NCI-H1694 (cell line): ENCODE measurements around the gene ATP13A2.
"Not testable (repeated sequence)": the region's sequence is repeated elsewhere in the genome, so short reads cannot be mapped to it uniquely, and the experiment has no call there.

Experiments used
- DNase-seq: peaks from one replicate; lab custom pipeline; 2025; lab: John Stamatoyannopoulos, UW

The ATP13A2 gene

GRCh38 chr1:16978139-16978538, 33.6 kb downstream of the ATP13A2 start:
- no peak for DNase-seq

DNA sequence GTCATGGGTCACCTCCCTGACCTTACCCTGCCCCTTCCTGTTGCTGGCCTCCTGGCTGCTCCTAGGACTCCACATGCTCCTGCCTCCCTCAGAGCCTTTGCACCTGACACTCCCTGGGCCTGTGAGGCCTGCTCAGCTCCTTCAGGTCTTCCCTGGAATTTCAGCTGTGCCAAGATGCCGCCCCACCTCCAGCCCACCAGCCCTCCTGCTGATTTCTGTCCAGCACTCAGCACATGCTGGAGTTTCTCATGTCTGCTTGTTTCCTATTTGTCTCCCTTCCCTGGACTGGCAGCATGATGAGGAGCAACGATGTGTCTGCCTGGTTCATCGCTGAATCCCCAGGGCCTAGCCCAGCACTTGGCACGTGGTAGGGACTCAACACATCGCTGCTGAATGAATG, 34.4 kb downstream of the ATP13A2 start:
- no peak for DNase-seq

DNA sequence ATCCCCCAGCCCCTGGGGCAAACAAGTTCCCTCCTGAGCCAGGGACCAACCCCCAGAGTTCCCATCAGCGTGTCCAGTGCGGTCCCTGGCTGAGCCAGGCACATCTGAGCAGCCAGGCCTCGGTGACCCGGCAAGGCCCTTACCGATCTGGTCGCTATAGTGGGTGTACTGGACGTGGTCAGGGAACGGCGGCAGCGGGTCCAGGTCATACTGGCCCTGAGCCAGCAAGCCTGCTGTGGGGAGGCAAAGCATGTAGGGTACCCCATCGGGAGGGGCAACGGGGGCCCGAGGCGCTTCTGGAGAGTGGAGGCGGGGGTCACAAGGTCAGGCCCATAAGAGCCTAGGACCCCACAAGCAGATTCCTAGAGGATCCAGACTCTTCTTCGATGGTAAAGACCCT, 34.8 kb downstream of the ATP13A2 start:
- DNase-seq, result no peak

- DNase-seq, result no peak
Measured at GRCh38 chr1:16975838-16976237, 35.9 kb downstream of the ATP13A2 start.

- no peak for DNase-seq
Measured at GRCh38 chr1:16975211-16975610, 36.5 kb downstream of the ATP13A2 start.

DNA sequence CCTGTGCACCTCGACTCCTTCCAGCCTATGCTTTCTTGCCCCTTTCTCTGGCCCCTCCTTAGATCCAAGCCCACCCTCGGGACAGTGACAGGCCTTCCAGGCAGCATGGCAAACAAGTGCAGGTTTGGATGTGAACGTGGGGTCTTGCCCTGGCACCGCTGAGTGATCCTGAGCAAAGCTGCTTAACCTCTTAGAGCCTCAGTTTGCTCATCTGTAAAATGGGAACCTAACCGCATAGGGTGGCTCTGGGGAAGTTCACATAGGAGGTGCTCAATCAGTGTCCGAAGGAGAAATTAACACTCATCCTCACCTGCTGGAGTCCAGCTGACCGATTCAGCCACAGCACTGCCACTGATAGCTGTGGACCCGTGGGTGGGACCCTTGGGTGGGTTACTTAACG, 38.5 kb downstream of the ATP13A2 start:
- no peak for DNase-seq

GRCh38 chr1:16972189-16972895, 39.4 kb downstream of the ATP13A2 start:
- no peak for DNase-seq

DNA sequence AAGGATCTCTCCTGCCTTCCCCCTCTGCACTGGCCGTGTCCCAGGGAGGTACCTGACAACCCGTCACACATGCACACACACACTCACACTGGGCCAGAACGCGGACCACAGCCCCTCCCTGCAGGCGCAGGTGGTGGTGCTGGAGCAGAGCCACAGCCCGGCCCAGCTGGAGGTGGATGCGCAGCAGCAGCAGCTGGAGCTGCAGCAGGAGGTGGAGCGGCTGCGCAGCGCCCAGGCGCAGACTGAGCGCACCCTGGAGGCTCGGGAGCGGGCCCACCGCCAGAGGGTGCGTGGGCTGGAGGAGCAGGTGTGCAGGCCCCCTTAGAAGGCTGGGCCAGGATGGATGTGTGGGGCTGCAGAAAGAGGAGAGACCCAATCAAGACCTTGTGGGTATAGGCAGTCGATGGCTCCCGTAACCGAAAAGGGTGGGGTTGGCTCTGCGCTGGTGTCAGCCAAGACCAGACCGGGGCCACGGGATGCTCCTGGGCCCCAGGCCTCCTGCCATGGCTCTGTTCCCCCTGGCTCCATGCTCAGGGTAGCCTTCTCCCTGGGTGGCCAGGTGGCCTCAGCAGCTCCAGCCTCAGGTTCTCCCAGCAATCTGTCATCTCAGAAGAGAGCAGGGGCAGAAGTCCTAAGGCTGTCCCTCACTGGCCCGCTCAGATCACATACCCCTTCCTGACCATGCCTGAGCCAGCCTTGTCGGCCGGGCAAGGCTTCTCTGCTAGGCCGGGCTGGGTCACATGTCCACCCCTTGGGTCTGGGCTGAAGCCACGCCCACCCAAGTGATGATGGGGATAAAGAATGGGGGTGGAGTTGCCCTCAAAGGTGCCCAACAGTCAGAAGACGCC, 40.2 kb downstream of the ATP13A2 start:
- peak; percentile 35 for DNase-seq

DNA sequence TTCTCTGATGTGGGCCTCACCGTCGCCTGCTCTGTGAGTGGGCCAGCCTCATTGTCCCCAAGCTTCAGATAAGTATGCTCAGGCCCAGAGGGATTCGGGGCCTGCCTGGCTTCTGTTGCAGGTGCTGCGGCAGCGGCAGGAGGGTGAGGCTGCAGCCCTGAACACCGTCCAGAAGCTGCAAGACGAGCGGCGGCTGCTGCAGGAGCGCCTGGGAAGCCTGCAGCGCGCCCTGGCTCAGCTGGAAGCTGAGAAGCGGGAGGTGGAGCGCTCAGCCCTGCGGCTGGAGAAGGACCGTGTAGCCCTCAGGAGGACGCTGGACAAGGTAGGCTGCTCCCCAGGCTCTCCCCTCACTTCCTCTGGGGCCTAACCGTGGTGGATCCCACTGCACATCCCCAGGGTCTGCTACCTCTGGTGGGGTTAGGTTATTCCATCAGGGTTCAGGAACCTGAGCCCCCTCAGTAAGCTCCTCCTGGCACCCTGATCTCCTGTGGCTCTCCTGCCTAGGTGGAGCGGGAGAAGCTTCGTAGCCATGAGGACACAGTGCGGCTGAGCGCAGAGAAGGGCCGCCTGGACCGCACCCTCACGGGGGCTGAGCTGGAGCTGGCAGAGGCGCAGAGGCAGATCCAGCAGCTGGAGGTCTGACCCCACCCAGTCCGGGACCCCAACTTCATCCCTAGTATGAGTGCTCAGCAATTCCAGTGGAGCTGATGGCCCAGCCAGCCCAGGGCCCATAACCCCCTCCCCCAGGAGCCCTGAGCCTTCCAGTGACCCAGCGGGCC, 41.4 kb downstream of the ATP13A2 start:
- DNase-seq, result no peak

- no peak for DNase-seq
Measured at GRCh38 chr1:16969651-16970050, 42.1 kb downstream of the ATP13A2 start.

DNA sequence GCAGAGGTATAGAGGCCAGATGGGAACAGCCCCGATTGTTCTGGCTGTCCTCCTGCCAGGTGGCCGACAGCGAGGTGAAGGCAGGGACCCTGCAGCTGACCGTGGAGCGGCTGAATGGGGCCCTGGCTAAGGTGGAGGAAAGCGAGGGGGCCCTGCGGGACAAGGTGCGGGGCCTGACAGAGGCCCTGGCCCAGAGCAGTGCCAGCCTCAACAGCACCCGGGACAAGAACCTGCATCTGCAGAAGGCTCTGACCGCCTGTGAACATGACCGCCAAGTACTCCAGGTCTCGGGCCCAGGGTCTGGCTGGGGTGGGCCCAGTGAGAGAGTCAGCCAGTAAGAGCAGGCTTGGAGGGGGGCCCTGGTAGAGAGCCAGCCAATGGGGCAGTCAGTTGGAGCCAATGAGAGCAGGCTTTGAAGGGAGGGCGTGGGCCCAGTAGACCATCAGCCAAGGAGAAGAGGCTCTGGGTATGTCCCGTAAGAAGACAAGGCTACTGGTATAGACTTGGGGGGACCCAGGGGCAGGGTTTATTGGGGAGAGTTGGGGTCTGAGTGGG, 42.6 kb downstream of the ATP13A2 start:
- DNase-seq, result no peak

DNA sequence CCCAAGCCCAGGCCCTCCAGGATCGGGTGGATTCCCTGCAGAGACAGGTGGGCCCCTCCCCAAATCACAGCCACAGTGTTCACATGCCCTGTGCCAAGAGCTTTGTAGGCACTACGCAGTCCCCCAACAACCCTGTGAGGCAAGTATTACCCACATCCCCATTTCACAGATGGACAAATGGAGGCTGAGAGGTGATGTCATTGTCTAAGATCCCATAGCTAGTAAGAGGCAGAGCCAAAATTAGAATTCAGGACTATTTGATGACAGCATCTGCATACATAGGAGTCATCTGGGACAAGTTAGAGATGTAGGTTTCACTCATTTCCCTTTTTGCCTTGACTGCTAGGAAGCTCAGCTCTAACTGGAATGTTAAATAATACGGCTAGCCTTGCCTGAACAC, 43.4 kb downstream of the ATP13A2 start:
- no peak for DNase-seq

DNA sequence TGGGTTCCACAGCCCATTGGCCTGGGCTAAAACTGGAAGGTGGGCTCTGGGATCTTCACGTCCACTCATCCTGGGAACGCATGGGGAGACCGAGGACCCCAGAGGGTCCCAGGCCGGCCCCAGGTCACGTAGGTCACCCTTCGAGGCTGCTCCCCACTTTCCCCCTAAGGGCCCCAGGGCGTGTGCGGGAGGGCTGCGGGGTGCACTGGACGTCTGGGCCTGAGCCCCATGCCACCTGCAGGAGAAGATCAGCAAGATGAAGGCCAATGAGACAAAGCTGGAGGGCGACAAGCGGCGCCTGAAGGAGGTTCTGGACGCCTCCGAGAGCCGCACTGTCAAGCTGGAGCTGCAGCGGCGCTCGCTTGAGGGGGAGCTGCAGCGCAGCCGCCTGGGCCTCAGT, 43.8 kb downstream of the ATP13A2 start:
- DNase-seq, result no peak

DNA sequence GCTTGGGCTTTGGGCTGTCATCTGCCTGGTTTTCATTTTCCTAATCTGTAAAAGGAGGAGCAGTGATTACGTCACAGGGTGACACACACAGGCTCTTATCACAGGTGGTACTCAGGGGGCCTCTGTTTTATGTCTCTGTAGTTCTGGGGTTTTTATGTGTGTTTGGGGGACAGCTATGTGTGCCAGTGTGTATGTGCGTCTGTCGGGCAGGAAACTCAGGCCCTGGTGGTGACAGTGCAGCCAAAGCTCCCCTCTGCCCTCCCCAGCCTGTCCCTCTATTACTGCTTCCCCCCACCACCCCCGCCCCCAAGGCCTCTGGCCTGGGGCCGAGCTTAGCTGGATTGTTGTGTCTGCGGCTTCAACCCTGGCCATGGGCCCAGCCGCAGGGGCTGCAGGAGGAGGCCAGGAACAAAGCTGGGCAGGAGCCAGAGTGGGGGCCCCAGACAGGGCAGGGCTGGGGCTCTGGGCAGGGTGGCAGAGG, 44.6 kb downstream of the ATP13A2 start:
- DNase-seq, result no peak

GRCh38 chr1:16966282-16966681, 45.4 kb downstream of the ATP13A2 start:
- DNase-seq, result no peak

DNA sequence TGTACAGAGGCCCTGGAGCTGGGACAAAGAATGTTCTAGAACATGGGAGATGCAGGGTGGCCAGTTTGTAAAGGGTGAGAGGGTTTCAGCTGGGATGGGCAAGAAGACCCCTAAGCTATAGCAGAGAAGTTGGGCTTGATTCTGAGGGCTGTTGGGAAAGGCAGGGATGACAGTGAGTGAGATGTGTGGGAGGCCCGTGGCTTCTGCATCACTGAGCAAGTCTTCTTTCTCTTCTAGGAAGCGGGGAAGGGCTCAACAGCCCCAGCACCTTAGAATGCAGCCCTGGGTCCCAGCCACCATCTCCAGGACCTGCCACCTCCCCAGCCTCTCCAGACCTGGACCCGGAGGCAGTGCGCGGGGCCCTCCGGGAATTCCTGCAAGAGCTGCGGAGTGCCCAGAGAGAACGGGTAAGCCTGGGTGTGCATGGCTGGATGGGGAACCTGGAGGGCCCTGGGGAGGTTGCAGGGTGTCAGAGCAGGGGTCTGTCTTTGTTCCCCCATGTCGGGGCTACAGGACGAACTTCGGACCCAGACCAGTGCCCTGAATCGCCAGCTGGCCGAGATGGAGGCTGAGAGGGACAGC, 46.2 kb downstream of the ATP13A2 start:
- DNase-seq, result no peak

- DNase-seq, result not testable (repeated sequence)
Measured at GRCh38 chr1:16964169-16964568, 47.6 kb downstream of the ATP13A2 start.

DNA sequence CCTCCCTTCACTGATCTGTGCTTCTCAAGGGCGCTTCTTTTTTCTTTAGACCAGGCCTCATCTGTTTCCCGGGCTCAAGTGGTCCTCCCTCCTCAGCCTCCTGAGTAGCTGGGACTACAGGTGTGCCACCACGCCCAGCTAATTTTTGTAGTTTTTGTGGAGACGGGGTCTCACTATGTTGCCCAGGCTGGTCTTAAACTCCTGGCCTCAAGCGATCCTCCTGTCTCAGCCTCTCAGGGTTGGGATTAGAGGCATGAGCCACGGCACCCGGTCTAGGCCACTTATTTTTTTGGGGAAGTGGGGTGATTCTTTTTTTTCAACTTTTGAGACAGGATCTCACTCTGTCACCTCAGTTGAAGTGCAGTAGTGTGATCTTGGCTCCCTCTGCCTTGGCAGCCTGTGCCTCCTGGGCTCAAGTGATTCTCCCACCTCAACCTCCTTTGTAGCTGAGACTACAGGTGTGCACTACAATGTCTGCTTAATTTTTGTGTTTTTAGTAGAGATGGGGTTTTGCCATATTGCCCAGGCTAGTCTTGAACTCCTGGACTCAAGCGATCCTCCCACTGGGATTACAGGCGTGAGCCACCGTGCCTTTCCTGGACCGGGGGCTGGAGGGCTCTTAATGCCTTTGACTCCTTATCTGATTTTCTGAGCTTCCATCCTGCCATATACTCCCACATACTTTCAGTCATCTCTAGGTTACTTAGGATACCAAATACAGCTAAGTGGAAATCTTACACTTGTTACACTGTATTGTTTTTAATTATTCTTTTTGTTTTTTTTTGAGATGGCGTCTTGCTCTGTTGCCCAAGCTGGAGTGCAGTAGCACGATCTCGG, 50.2 kb downstream of the ATP13A2 start:
- no peak for DNase-seq

GRCh38 chr1:16960560-16961296, 51.0 kb downstream of the ATP13A2 start:
- peak; percentile 8 for DNase-seq

DNA sequence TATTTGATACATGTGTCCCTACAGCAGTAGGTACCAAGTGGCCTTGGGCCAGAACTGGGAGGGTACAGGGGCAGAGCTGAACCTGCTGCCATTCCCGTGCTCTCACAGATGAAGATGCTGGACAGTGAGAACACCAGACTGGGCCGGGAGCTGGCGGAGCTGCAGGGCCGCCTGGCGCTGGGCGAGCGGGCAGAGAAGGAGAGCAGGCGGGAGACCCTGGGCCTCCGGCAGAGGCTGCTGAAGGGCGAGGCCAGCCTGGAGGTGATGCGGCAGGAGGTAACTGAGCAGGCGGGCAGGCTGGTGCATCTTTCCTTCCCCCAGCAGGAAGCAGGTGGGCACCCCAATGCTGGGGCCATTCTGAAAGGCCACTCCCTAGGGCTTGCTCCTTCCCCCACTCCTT, 53.3 kb downstream of the ATP13A2 start:
- no peak for DNase-seq
